Tibial nerve (tissue), 4 donors: ENCODE measurements around the gene IPO13. TPM values are rescaled to one million over a fixed set of nuclear protein-coding genes. Genes with fewer than 3 reads are reported as not detected.

Experiments
- DNase-seq, 2 donors: peaks; one replicate each; pipeline ENCODE4 v3.0.0-alpha.2; 2019; ENCODE audit warnings: low spot score in 2 of 2
- H3K27ac ChIP-seq, 4 donors: fragments of 200-600 bp; sonication (generic) in 3 of 4; one replicate each; pipeline ENCODE4 v1.5.1; 2017 to 2019; ENCODE audit warnings: mild to moderate bottlenecking in 1 of 4
- H3K27me3 ChIP-seq, 2 donors: fragments of 200-600 bp; sonication (generic) in 1 of 2; one replicate each; pipeline versions ENCODE4 v1.5.1 to v1.6.0; 2017 to 2019
- H3K36me3 ChIP-seq, 3 donors: fragments of 200-600 bp; sonication (generic); one replicate each; pipeline ENCODE4 v1.5.1; 2018 to 2019
- H3K4me1 ChIP-seq, 4 donors: fragments of 200-600 bp; sonication (generic) in 3 of 4; one replicate each; pipeline ENCODE4 v1.5.1; 2017 to 2019
- H3K4me3 ChIP-seq, 4 donors: fragments of 200-600 bp; sonication (generic) in 3 of 4; one replicate each; pipeline ENCODE4 v1.5.1; 2017 to 2019; ENCODE audit warnings: mild to moderate bottlenecking in 1 of 4, moderate library complexity in 1 of 4
- H3K9me3 ChIP-seq, 4 donors: fragments of 200-600 bp; sonication (generic) in 3 of 4; one replicate each; pipeline ENCODE4 v1.5.1; 2017 to 2019
- CTCF ChIP-seq, 5 experiments: fragments of 200-600 bp in 3 of 5; fragments of 450-650 bp in 2 of 5; sonication (generic) in 3 of 5; IDR thresholded peaks; one replicate each; pipeline ENCODE4 v1.5.1; 2016 to 2019; ENCODE audit warnings: antibody characterized with exemption in 5 of 5, mild to moderate bottlenecking in 3 of 5, moderate library complexity in 2 of 5
- EP300 ChIP-seq, 2 donors: sonication (generic); formaldehyde crosslinking; IDR thresholded peaks; one replicate each; pipeline ENCODE4 v1.6.1; 2017; ENCODE audit warnings: antibody characterized with exemption in 2 of 2, mild to moderate bottlenecking in 1 of 2
- POLR2A ChIP-seq, 2 donors: fragments of 450-650 bp; IDR thresholded peaks; one replicate each; pipeline ENCODE4 v1.6.1; 2017; ENCODE audit warnings: antibody characterized with exemption in 2 of 2, mild to moderate bottlenecking in 2 of 2, moderate library complexity in 2 of 2
- WGBS, 2 donors: methylation state at CpG; one replicate each; pipeline ENCODE4 v1.1.5; 2018; 5-methylcytosine and 5-hydroxymethylcytosine counted together
- total RNA-seq, 4 donors: library from RNA; depleted of rRNA; stranded (reverse); fragments of >200 nt; gene quantifications; one replicate each; pipeline ENCODE4 v1.1.0, GENCODE V29; 2016

Gene IPO13
- total RNA-seq, 4 donors from 2014 or later = 27.8 to 41.1 (median 31.2) TPM

GRCh38 chr1:44016041-44016889 lies 69.5 kb downstream of the IPO13 start:
- TF ChIP-seq POLR2A (IDR thresholded peaks at IDR 0.05) (no peak), EP300 (IDR thresholded peaks at IDR 0.05) (no peak), CTCF (IDR thresholded peaks at IDR 0.05) (no peak)
- no peak overlapping the region for H3K27ac ChIP-seq
- no peaks in the 10 kb centered on the region for H3K27me3 ChIP-seq
- H3K4me3 ChIP-seq = no peak overlapping the region
- H3K36me3 ChIP-seq = peaks cover 0 to 3% (median 0%) of the 10 kb centered on the region in 3 donors
- H3K4me1 ChIP-seq = peaks cover 0 to 59% (median 28%) of the 10 kb centered on the region in 4 donors
- WGBS, 2 donors = 60 to 64% methylated on average over 18 of the region's 20 CpGs
- no peak for DNase-seq
- H3K9me3 ChIP-seq = no peaks in the 10 kb centered on the region

GRCh38 chr1:44016890-44017400 lies 70.2 kb downstream of the IPO13 start:
- Histone ChIP-seq H3K9me3 (no peaks in the 10 kb centered on the region), H3K4me3 (no peak overlapping the region), H3K36me3 (peaks cover 0 to 5% (median 0%) of the 10 kb centered on the region in 3 donors), H3K4me1 (peaks cover 0 to 52% (median 25%) of the 10 kb centered on the region in 4 donors), H3K27ac (no peak overlapping the region), H3K27me3 (no peaks in the 10 kb centered on the region)
- 76 to 81% methylated on average over 15 to 20 of the region's 20 CpGs for WGBS, 2 donors
- DNase-seq = no peak
- no peak for TF ChIP-seq POLR2A (IDR thresholded peaks at IDR 0.05)
- TF ChIP-seq CTCF (IDR thresholded peaks at IDR 0.05) = no peak
- TF ChIP-seq EP300 (IDR thresholded peaks at IDR 0.05) = no peak

Other genes starting within 250 kb of the IPO13 start
- gene ST3GAL3, start 239.4 kb upstream of the IPO13 start, total RNA-seq = 10 to 100 TPM; 20.7 to 27.0 (median 24.1) TPM
- gene ARTN, start 13.1 kb upstream of the IPO13 start, total RNA-seq = 1 to 10 TPM in 1 of 4 donors, under 1 TPM in 1, not detected in 2; 0.66 to 1.4 TPM
- 10 to 100 TPM; 25.7 to 41.7 (median 31.9) TPM for gene DPH2, start 23.1 kb downstream of the IPO13 start, total RNA-seq
- gene ATP6V0B, start 28.0 kb downstream of the IPO13 start, total RNA-seq = 100 to 1,000 TPM; 101 to 132 (median 113) TPM
- 10 to 100 TPM; 15.5 to 49.8 (median 21.1) TPM for gene B4GALT2, start 32.3 kb downstream of the IPO13 start, total RNA-seq
- gene CCDC24, start 44.6 kb downstream of the IPO13 start, total RNA-seq = 10 to 100 TPM in 1 of 4 donors, 1 to 10 TPM in 3; 5.4 to 18.8 (median 8.9) TPM
- gene SLC6A9, start 84.5 kb downstream of the IPO13 start, total RNA-seq = 1 to 10 TPM in 1 of 4 donors, under 1 TPM in 3; 0.42 to 1.8 (median 0.83) TPM
- gene KLF17, start 171.9 kb downstream of the IPO13 start, total RNA-seq = not detected
- gene KLF18, start 194.7 kb downstream of the IPO13 start, total RNA-seq = not detected